Activated CD4-positive, alpha-beta T cell treated with anti-CD3 and anti-CD28 coated beads for 24 hours (primary cell): Measurements from ENCODE around the gene WDR82.

Experiments
- DNase-seq, 2 donors: peaks; one replicate each; pipeline ENCODE4 v3.0.0-alpha.2; 2020; ENCODE audit warnings: low read depth in 2 of 2

Gene WDR82, protein sequence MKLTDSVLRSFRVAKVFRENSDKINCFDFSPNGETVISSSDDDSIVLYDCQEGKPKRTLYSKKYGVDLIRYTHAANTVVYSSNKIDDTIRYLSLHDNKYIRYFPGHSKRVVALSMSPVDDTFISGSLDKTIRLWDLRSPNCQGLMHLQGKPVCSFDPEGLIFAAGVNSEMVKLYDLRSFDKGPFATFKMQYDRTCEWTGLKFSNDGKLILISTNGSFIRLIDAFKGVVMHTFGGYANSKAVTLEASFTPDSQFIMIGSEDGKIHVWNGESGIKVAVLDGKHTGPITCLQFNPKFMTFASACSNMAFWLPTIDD

GRCh38 chr3:52278510-52279069 lies at the start of gene WDR82:
TSS of gene WDR82 (minus strand) at chr3:52278649. CDS start at chr3:52278361, 288 bp downstream.
- DNase-seq = peak; percentile 98 to 99

GRCh38 chr3:52327486-52328290 lies 49.2 kb upstream of the WDR82 start:
- DNase-seq = no peak

DNA sequence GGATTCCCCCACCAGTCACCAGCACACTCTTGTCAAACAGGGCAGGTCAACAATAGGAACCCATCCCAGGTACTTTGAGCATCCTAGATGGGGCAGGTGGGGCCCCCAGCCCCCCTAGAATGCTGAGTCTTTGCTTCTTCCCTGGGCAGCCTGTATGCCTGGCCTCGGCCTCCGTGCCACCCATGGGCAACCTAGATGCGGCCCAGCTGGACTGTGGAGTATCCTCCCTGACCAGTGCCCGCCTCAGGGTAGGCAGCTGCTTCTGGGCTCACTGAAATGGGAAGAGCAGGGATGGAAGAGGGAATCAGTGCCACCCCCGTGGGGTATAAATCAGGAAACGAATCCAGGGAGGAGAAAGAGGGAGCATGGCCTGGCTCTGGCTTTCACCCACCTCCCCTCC lies 48.5 kb upstream of the WDR82 start:
- DNase-seq = no peak

DNA sequence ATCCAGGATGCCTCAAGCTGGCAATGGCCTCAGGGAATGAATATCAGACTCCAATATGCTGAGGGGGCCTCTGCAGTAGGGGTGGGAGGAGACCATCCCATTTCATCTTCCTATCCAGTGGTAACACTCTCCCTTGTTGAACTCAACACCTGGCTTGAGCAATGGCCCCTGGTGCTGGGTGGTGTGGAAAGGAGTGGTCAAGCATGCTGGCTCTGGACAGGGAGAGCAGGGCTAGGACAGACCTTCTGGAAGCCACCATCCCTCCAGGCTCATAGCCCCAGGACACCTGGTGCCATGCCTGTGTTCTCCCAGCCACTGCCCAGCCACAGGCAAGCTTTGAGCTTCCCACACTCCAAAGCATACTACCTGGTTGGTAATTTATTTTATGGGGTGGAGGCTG lies 47.2 kb upstream of the WDR82 start:
- DNase-seq = no peak

GRCh38 chr3:52324676-52325075 lies 46.2 kb upstream of the WDR82 start:
- DNase-seq = no peak

DNA sequence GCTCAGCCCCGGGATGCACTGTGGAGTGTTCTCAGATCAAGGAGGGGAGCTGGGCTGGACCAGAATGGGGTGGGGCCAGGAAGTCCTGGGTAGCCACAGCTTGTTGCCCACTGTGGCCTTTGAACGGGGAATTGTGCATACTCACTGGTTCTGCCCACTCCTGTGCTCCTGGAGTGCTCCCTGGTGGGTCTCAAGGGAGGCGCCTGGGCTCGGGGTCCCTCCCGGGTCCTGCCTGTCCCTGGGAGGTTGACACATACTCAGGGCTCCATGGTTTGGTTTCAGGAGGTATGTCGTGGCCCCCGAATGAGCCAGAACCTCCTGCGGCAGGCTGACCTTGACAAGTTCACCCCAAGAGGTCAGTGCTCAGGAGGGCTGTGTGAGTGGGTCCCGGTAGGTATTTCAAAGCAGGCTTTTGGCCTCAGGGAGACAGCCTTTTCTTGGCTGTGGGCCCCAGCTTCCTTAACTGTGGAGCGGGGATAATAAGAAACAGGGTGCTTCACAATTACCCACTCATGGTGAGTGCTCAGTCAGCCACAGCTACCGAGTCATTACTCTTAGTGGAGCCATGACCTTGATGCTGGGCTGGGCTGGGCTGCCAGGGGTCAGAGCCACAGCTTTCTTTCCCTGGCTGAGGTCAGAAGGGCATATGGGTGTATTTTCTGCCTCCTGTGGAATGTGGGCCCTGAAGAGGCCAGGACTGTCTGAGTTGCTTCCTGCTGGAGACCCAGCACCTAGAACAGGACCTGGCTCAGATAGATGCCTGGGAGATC lies 45.3 kb upstream of the WDR82 start:
- DNase-seq = no peak

GRCh38 chr3:52322466-52322865 lies 44.0 kb upstream of the WDR82 start:
- no peak for DNase-seq

DNA sequence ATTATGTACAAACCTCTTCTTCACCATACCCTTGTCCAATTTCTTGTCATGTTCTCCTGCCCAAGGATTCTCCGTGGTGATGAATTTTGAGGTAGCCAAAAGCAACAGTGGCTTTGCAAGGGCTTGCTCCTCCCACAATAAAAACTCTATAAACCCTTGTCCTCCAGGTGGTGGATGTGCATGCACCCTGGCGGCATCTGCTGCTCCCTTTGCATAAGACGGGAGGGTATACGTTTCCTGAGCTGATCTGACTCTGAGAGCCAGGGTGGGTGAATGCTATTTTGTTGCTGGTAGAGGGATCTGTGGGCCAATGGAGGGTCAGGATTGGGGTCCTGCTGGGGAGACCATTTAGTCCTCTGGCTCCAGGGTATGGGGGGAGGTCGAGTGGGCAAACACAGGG lies 43.0 kb upstream of the WDR82 start:
- no peak for DNase-seq

DNA sequence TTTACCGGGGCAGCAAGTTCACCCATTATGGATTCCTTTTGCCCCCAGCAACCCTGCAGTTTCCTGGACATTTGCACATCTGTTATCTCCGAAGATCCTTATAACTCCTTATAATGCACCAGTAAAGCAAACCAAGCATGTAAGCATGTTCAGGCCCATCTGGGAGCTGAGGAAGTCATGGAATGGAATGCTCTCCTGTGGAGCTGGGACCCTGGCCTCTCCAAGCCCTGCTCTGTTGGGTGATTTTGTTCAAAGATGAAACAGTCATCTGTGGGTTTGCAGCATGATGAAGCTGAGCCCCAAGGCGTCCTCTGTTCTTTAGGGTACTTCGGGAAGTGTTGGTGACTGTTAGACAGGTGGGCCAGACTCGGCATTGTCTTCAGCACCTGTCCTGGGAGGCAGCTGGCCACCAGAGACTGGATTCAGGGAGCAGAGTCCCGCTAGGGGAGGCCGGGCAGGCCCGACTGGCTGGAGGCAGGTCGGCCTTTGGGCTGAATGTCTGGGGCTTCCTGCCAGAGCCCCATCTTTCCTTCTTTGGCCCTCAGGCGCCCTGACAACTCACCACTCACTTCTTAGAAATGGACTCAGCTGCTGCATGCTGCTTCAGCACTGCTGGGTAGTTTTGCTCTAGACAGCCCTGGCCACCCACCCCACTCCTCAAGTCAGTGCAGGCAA lies 41.6 kb upstream of the WDR82 start:
- DNase-seq = no peak

GRCh38 chr3:52318186-52318816 lies 39.9 kb upstream of the WDR82 start:
- no peak for DNase-seq

DNA sequence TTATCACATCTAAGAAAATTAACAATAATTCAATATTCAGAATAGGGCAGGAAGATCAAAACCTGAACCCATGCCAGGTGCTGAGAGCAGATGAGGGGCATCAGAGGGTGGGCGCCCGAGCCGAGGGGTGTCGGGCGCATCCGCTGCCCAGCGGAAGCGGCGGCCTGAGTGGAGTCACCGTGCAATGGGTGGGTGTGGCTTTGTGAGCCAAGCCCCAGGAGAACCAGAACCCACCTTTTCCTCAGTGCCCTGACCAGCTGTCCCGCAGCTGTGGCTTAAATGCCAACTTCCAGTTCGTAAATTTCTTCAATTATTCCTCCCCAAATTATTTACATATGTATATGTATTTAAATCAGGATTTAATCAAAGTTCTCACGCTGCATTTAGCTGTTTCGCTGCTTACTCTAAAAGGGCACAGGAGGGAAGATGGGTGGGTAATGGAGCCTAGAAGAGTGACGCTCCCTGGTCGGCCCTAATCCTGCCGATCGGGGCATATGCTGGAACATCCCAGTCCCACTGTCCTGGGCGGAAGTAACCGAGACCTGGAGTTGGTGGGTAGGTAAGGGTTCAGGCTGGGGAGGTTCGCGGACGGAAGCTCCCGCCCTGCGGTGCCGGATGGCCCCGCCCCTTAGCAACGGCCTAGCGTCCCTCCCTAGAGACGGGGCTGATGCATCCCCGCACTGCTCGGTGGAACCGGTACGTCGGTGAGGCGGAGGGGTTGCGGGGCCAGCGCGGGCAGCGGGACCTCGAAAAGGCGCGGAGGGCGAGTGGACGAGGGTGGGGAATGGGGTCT lies 39.0 kb upstream of the WDR82 start:
- DNase-seq = peak; percentile 55 to 63

- DNase-seq = no peak
These were observed 37.7 kb upstream of the WDR82 start, which contains the start of gene DNAH1 for GRCh38 chr3:52315977-52316764. TSS of gene DNAH1 (plus strand) at chr3:52316319. CDS start at chr3:52322443, 6,124 bp downstream.

- no peak for DNase-seq
These were observed 36.6 kb upstream of the WDR82 start for GRCh38 chr3:52315006-52315405.

- DNase-seq = no peak
These were observed 36.0 kb upstream of the WDR82 start for GRCh38 chr3:52314489-52314888.

DNA sequence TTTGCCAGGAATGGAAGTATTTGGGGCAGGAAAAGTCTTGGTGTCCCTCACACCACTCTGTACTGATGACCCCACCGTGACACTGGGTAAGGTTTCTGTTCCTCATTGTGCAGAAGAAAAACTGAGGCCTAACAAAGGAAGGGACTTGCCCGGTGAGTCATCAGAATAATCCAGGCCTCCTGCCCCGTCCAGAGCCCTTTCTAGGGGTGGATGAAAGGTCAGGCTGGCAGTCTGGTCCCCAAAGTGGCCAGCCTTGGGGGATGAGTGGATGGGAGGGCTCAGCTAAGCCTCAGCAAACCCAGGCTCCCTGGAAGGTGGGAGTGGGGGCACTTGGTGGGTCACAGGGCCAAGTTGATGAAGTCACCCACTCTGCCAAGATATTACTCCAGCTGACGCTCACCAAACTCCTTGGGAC lies 35.3 kb upstream of the WDR82 start:
- no peak for DNase-seq

GRCh38 chr3:52313188-52313773 lies 34.8 kb upstream of the WDR82 start:
- no peak for DNase-seq

GRCh38 chr3:52311576-52312119 lies 33.2 kb upstream of the WDR82 start:
- no peak for DNase-seq

DNA sequence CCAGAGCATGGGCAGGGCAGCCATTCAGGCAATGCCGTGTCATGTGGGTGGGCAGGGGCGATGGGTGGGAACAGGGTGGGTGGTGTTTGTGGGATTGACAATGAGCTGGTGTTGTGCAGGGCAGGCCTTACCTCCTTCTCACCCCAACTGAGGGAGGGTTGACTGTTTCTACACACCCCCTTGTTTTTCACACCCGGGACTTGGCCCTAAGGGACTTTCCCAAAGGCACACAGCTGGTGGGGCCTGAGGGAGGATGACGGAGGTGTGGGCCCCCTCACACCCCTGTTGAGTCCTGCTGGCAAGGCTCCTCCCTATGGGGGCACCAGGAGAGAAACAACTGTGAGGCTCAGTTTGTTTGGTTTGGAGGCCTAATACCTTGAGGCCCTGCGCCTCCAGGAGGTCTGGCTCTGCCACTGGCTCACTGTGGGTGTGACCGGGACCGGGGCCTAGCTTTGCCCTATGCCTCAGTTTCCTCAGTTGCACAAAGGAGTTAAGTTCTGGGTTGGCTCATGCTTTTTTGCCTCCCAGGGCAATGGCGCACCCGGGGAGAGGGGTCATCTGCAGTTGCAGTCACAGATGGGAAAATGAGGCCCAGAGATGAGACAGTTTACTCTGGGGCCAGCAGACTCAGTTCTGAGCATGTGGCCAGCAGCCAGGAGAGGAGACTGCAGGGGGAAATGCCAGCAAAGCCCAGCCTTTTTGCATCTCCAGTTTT lies 32.6 kb upstream of the WDR82 start:
- DNase-seq = peak in 1 of 2 donors; percentile 16
